GM19025 (cell line): ENCODE data around the gene C1QTNF1.

ENCODE experiments used
- ATAC-seq: cut with Tn5 transposase; IDR thresholded peaks from one replicate; pipeline ENCODE4 v1.9.1; 2021; ENCODE audit warnings: mild to moderate bottlenecking, low read depth, moderate library complexity; ENCODE audit not compliant: unreplicated experiment

Gene C1QTNF1

GRCh38 chr17:79038545-79039135 is 14.7 kb downstream of the C1QTNF1 start:
- no peak for ATAC-seq

- ATAC-seq: no peak
Observed at GRCh38 chr17:79039171-79039570, 15.2 kb downstream of the C1QTNF1 start.

- ATAC-seq: no peak
Observed at GRCh38 chr17:79039886-79040285, 15.9 kb downstream of the C1QTNF1 start.

GRCh38 chr17:79041041-79041570 is 17.1 kb downstream of the C1QTNF1 start:
- no peak for ATAC-seq

- ATAC-seq: no peak
Observed at GRCh38 chr17:79041723-79042420, 17.9 kb downstream of the C1QTNF1 start.

GRCh38 chr17:79042421-79043190 is 18.6 kb downstream of the C1QTNF1 start:
- ATAC-seq: no peak

GRCh38 chr17:79043191-79043930 is 19.4 kb downstream of the C1QTNF1 start:
- no peak for ATAC-seq

- no peak for ATAC-seq
Observed at GRCh38 chr17:79043931-79044320, 20.0 kb downstream of the C1QTNF1 start.

GRCh38 chr17:79044462-79044861 is 20.5 kb downstream of the C1QTNF1 start:
- ATAC-seq: no peak

- no peak for ATAC-seq
Observed at GRCh38 chr17:79045001-79045729, 21.2 kb downstream of the C1QTNF1 start.

GRCh38 chr17:79045842-79046196 is 21.9 kb downstream of the C1QTNF1 start:
- ATAC-seq: no peak

- no peak for ATAC-seq
Observed at GRCh38 chr17:79046197-79046915, 22.4 kb downstream of the C1QTNF1 start.

GRCh38 chr17:79046916-79047280 is 22.9 kb downstream of the C1QTNF1 start:
- no peak for ATAC-seq

GRCh38 chr17:79047291-79047920 is 23.4 kb downstream of the C1QTNF1 start:
- ATAC-seq: no peak

- no peak for ATAC-seq
Observed at GRCh38 chr17:79047923-79048825, 24.2 kb downstream of the C1QTNF1 start.

GRCh38 chr17:79048826-79049755 is 25.1 kb downstream of the C1QTNF1 start:
- no peak for ATAC-seq

- ATAC-seq: no peak
Observed at GRCh38 chr17:79049821-79050220, 25.9 kb downstream of the C1QTNF1 start.
